HEK293T (cell line): ENCODE data around the gene APP.

Source experiments
- CTCF ChIA-PET: fragments of 350-600 bp; formaldehyde crosslinking; extraction: SDS; loops from one replicate; lab custom pipeline; 2021; ENCODE audit warnings: antibody characterized with exemption, inconsistent platforms; lab: Yijun Ruan, JAX
- POLR2A ChIA-PET: fragments of 350-600 bp; formaldehyde crosslinking; extraction: SDS; loops from one replicate; lab custom pipeline; 2020; ENCODE audit warnings: antibody characterized with exemption, inconsistent platforms; lab: Yijun Ruan, JAX
- DNase-seq: peaks from one replicate; pipeline ENCODE4 v3.0.0; 2012; ENCODE audit warnings: mixed read lengths; ENCODE audit errors: extremely low spot score
- ARNT ChIP-seq: fragments of 450-650 bp; IDR thresholded peaks from 2 replicates; pipeline ENCODE4 v1.6.1; 2017; ENCODE audit warnings: mild to moderate bottlenecking
- BHLHE40 ChIP-seq: fragments of 450-650 bp; IDR thresholded peaks from 2 replicates; pipeline ENCODE4 v1.6.1; 2016; ENCODE audit warnings: mild to moderate bottlenecking, moderate library complexity, borderline replicate concordance
- CTBP1 ChIP-seq: fragments of 450-650 bp; IDR thresholded peaks from 2 replicates; pipeline ENCODE4 v1.6.1; 2016; ENCODE audit warnings: borderline replicate concordance
- ELF4 ChIP-seq: fragments of 450-650 bp; IDR thresholded peaks from 2 replicates; pipeline ENCODE4 v1.6.1; 2017; ENCODE audit warnings: antibody characterized with exemption
- FOXA1 ChIP-seq: fragments of 450-650 bp; IDR thresholded peaks from 2 replicates; pipeline ENCODE4 v1.6.1; 2016; ENCODE audit warnings: mild to moderate bottlenecking
- FOXK2 ChIP-seq: fragments of 450-650 bp; IDR thresholded peaks from 2 replicates; pipeline ENCODE4 v1.6.1; 2016; ENCODE audit warnings: mild to moderate bottlenecking
- FOXM1 ChIP-seq: fragments of 450-650 bp; IDR thresholded peaks from 2 replicates; pipeline ENCODE4 v1.6.1; 2017; ENCODE audit warnings: mild to moderate bottlenecking, borderline replicate concordance
- HDGF ChIP-seq: fragments of 450-650 bp; IDR thresholded peaks from 2 replicates; pipeline ENCODE4 v1.6.1; 2017; ENCODE audit warnings: antibody characterized with exemption, borderline replicate concordance
- L3MBTL2 ChIP-seq: fragments of 450-650 bp; conservative IDR thresholded peaks from 2 replicates; pipeline ENCODE4 v1.6.1; 2016; ENCODE audit warnings: mild to moderate bottlenecking
- LEF1 ChIP-seq: fragments of 450-650 bp; IDR thresholded peaks from 2 replicates; pipeline ENCODE4 v1.6.1; 2017; ENCODE audit warnings: mild to moderate bottlenecking, borderline replicate concordance
- NFRKB ChIP-seq: fragments of 450-650 bp; IDR thresholded peaks from 2 replicates; pipeline ENCODE4 v1.6.1; 2016; ENCODE audit warnings: mild to moderate bottlenecking, moderate library complexity
- SP1 ChIP-seq: fragments of 450-650 bp; IDR thresholded peaks from 2 replicates; pipeline ENCODE4 v1.6.1; 2017
- SUZ12 ChIP-seq: fragments of 450-650 bp; IDR thresholded peaks from 2 replicates; pipeline ENCODE4 v1.6.1; 2016; ENCODE audit warnings: mild to moderate bottlenecking
- TARDBP ChIP-seq: fragments of 450-650 bp; IDR thresholded peaks from 2 replicates; pipeline ENCODE4 v1.6.1; 2016
- ZNF384 ChIP-seq: fragments of 450-650 bp; IDR thresholded peaks from 2 replicates; pipeline ENCODE4 v1.6.1; 2016
- TF ChIP-seq, protein P1 (sequence below): fragments of 450-650 bp; IDR thresholded peaks from 2 replicates; pipeline ENCODE4 v1.6.1; 2016

The APP gene

DNA sequence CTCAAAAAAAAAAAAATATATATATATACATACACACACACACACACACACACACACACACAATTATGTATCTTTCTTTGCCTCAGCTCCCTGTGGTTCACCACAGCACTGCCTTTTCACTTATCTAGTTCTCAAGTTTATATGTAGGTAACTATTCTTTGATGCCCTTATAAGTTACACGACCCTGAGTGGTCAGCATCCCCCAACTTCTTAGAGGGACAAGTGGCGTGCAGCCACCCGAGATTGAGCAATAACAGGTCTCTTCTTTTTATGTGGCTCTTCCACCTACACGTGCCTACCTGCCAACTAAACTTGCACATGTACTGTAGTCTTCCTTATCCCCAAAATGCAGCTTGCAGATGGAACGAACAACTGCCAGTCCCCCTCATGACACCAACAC, 315.0 kb downstream of the APP start:
- TF ChIP-seq ZNF384 (no peak), FOXA1 (no peak), BHLHE40 (no peak), SUZ12 (no peak), NFRKB (no peak), ELF4 (no peak), SP1 (no peak), FOXK2 (no peak), CTBP1 (no peak), L3MBTL2 (no peak), FOXM1 (no peak), LEF1 (no peak), HDGF (no peak), ARNT (no peak)
- TF ChIP-seq, protein P1, sequence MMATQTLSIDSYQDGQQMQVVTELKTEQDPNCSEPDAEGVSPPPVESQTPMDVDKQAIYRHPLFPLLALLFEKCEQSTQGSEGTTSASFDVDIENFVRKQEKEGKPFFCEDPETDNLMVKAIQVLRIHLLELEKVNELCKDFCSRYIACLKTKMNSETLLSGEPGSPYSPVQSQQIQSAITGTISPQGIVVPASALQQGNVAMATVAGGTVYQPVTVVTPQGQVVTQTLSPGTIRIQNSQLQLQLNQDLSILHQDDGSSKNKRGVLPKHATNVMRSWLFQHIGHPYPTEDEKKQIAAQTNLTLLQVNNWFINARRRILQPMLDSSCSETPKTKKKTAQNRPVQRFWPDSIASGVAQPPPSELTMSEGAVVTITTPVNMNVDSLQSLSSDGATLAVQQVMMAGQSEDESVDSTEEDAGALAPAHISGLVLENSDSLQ: no peak
- DNase-seq: no peak
- POLR2A ChIA-PET: no interaction called here
- CTCF ChIA-PET: no interaction called here

DNA sequence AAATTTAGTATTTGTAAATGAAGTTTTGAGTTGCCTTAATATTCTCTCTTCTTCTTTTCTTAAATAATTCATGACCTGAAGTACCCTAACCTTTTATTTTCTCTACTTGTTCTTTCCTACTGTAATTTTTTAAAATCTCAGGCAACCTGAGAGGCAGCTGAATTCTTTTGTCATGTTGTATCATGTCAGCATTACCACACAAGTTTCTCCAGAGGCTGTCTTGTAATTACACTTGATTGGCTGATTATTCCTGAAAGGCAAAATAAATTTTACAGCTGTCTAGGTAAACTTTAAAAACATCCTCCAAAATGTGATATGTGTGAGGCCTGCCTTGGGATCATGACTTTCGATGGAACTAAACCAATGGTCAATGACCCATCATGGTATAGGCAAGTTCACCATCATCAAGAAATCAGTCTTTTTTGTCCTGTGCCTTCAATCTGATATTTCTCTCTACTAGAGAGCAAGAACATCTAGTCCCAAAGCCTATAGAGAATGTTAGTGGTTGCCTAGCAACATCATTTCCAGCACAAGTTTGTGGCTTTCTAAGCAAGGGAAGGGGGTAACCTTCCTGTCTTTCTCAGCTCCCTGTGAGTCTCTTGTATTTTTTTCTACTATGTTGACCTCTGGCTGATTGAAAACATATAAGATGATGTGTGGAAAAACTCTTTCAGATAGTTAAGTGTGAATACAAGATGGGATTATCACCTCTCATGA, 320.3 kb downstream of the APP start:
- ChIA-PET CTCF (no interaction called here), POLR2A (no interaction called here)
- TF ChIP-seq SUZ12: no peak
- no peak for TF ChIP-seq ELF4
- no peak for TF ChIP-seq BHLHE40
- TF ChIP-seq, protein P1: no peak
- TF ChIP-seq ZNF384: no peak
- TF ChIP-seq FOXK2: no peak
- TF ChIP-seq TARDBP: no peak
- no peak for TF ChIP-seq HDGF
- no peak for TF ChIP-seq NFRKB
- no peak for DNase-seq

DNA sequence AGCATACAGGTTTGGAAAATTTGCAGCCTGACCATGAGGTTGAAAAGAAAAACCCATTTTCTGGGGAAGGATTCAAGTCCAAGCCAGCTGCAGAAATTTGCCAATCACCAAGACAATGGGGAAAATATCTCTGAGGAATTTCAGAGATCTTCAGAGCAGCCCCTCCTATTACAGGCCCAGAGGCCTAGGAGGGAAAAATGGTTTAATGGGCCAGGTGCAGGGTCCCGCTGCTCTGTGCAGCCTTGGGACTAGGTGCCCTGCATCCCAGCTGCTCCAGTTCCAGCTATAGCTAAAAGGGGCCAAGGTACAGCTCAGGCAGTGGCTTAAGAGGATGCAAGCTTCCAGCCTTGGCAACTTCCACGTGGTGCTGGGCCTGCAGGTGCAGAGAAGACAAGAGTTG, 322.3 kb downstream of the APP start:
- ChIA-PET CTCF (no interaction called here), POLR2A (no interaction called here)
- DNase-seq: no peak
- TF ChIP-seq L3MBTL2 (no peak), FOXK2 (no peak), LEF1 (no peak)

DNA sequence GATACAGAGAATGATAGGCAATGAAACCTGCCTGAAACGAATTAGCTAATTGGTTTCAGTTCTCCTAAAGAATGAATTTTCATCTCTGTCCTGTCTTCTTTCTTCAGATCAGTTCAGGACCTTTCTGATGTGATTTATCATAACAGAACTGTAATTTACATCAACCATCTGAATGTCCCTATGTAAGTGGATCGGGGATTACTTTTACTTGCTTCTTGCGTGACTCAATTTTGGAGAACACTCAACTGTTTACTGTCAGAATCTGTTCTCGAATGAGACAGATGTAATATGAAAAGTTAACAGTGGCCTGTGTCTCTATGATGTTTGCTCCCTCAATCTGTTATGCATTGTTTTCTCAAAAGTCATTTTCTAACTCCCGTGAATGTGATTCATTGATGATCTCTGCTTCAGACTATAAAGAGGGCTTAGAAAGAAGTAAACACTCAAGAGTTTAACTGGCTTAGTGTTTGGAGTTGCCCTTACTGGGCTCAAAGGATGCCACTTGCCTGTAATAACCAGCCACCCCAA, 324.8 kb downstream of the APP start:
- ChIA-PET POLR2A (no interaction called here), CTCF (no interaction called here)
- no peak for DNase-seq
- TF ChIP-seq LEF1 (no peak), FOXA1 (no peak), ELF4 (no peak), ZNF384 (no peak), BHLHE40 (no peak)
- TF ChIP-seq, protein P1: no peak

DNA sequence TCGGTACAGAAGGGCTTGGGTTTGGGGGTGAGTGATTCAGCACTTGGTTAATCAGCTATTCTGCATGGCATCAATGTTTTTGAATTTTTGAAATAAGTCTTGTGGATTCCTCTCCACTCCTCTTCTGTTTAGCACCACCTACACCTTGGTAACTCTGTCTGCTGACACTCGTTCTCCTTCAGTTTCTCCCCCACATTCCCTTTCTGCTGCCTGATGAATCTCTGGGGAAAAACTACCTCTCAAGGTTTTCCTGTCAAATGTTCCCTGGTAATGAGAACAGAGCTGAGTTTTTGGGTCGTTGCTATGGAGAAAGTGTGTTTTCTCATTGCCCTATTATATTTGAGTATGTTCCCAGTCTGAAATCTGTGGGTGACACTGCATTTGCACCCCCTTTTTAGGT, 327.6 kb downstream of the APP start:
- no peak for TF ChIP-seq FOXA1
- TF ChIP-seq, protein P1: no peak
- no peak for TF ChIP-seq TARDBP
- TF ChIP-seq ZNF384: no peak
- TF ChIP-seq HDGF: no peak
- TF ChIP-seq CTBP1: no peak
- TF ChIP-seq SUZ12: no peak
- TF ChIP-seq FOXK2: no peak
- TF ChIP-seq NFRKB: no peak
- TF ChIP-seq LEF1: no peak
- TF ChIP-seq ELF4: no peak
- no peak for TF ChIP-seq FOXM1
- no peak for TF ChIP-seq L3MBTL2
- no peak for TF ChIP-seq ARNT
- TF ChIP-seq BHLHE40: no peak
- TF ChIP-seq SP1: no peak
- DNase-seq: no peak
- CTCF ChIA-PET: no interaction called here
- POLR2A ChIA-PET: no interaction called here

DNA sequence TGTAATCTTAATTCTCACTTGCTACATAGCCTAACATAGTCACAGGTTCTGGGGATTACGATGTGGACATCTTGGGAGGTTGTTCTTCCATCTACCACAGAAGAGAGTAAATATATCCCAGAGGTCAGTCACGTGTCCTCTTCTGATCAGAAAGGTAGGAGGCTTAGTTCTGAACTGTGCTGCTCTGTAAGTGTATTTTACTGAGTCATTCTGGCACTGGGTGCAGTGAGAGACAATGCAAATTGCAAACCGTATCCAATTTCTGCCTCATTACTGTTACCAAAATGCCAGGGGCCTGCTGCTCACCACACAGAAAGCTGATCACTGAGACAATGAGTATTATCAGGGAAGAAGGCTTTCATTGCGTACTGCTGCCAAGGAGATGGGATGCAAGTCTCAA, 331.8 kb downstream of the APP start:
- ChIA-PET CTCF (no interaction called here), POLR2A (no interaction called here)
- no peak for TF ChIP-seq L3MBTL2
- no peak for TF ChIP-seq SP1
- TF ChIP-seq LEF1: no peak
- no peak for TF ChIP-seq ARNT
- no peak for TF ChIP-seq HDGF
- TF ChIP-seq ELF4: no peak
- TF ChIP-seq BHLHE40: no peak
- TF ChIP-seq FOXK2: no peak
- TF ChIP-seq, protein P1: no peak
- no peak for DNase-seq
